Measurements from ENCODE around the gene UMPS. TPM values are rescaled to one million over a fixed set of nuclear protein-coding genes. Genes with fewer than 3 reads are reported as not detected.
A peak's percentile ranks its signal among the peaks of the same experiment; 100 is the strongest.

Gene UMPS
- total RNA-seq, 4 donors from 2014 or later: 13.4 to 19.9 (median 15.8) TPM

DNA sequence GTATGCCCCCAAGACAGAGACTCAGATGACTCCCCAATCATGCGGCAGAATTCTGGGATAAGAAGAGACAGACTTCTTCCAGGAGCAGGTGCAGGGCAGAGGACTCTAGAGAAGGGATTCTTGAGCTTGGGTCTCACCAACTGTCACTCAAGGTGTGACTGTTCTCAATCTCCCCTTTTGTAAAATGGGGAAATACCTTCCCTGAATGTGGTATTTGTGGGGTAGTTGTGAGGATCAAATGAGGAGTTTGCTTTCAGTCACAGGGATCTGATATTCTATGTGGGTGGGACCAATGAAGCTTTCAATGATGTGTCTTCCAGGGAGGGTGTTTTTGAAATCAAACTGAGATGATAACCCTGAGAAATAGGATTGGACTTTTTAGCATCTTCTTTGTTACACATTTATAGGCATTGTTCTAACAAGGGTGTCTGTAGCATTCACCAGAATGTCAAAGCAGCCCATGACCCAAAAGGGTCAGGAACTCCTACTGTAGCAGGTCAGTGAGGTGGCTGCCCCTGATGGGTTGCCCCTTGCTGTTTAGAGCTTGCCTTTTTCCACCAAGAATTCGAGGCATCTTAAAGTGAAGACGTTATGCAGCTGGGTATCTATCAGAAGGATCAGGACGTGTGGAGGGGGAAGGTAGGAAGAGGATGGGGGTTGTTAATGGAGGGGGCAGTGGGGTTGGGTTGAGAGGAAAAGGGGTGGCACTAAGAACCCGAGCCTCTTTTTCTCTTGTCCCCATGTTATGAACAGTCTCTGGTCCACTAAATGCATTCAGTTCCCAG is 28.8 kb downstream of the UMPS start:
- H3K4me3 ChIP-seq (ENCODE audit: low read depth, poor library complexity, severe bottlenecking): no peak overlapping the region
- intact Hi-C loops (cut with DNase I; ENCODE audit: low total_unique reads): no loop called here
- DNase-seq (ENCODE audit: low spot score in 2 of 2): peak in 1 of 2 donors; percentile 34
- 72 to 79% methylated on average over 5 of the region's 5 CpGs for WGBS, 2 donors
- TF ChIP-seq, protein P1, sequence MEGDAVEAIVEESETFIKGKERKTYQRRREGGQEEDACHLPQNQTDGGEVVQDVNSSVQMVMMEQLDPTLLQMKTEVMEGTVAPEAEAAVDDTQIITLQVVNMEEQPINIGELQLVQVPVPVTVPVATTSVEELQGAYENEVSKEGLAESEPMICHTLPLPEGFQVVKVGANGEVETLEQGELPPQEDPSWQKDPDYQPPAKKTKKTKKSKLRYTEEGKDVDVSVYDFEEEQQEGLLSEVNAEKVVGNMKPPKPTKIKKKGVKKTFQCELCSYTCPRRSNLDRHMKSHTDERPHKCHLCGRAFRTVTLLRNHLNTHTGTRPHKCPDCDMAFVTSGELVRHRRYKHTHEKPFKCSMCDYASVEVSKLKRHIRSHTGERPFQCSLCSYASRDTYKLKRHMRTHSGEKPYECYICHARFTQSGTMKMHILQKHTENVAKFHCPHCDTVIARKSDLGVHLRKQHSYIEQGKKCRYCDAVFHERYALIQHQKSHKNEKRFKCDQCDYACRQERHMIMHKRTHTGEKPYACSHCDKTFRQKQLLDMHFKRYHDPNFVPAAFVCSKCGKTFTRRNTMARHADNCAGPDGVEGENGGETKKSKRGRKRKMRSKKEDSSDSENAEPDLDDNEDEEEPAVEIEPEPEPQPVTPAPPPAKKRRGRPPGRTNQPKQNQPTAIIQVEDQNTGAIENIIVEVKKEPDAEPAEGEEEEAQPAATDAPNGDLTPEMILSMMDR (IDR thresholded peaks at IDR 0.05): no peak
- no peak for TF ChIP-seq POLR2A (IDR thresholded peaks at IDR 0.05)

DNA sequence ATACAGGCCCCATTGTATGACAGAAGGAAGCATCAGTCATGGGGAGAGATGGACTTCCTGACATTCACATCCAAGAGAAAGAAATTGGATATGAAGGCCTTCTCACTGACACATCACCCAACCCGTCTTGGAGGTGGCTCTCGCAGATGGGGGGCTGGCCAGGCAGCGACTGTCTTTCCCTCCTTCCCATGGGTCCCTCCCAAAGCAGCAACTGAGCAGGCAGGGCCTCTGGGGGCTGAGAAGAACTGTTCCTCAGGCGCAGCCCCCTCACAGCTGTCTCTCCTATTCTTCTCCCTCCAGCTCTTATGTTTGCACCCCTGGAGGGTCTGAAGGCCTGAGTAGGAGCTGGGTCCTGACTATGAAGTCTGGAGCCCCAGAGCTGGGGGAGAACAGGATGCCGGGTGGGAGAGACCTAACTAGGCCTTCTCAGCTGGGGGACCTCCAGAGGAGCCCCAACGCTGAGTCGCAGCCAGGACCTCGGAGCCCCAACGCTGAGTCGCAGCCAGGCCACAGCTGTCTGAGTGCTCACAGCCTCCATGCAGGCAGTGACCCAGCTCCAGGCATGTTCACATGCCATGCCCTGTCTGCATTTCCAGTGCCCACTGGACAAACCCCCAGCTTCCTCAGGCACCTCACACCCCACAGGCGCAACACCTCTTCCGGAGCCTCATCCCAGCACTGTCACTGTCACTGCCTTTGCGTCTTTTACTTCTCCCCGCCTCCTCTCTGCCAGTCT is 29.6 kb downstream of the UMPS start:
- DNase-seq (ENCODE audit: low spot score in 2 of 2): peak in 1 of 2 donors; percentile 79
- no peak overlapping the region for H3K4me3 ChIP-seq (ENCODE audit: low read depth, poor library complexity, severe bottlenecking)
- WGBS, 2 donors: 76 to 86% methylated on average over 13 to 14 of the region's 14 CpGs
- intact Hi-C loops (cut with DNase I; ENCODE audit: low total_unique reads): loop anchor here (2.0 kb wide), 1 partner anchor 143 kb away; no protein-coding TSS in a partner anchor
- no peak for TF ChIP-seq POLR2A (IDR thresholded peaks at IDR 0.05)
- TF ChIP-seq, protein P1 (IDR thresholded peaks at IDR 0.05): no peak

DNA sequence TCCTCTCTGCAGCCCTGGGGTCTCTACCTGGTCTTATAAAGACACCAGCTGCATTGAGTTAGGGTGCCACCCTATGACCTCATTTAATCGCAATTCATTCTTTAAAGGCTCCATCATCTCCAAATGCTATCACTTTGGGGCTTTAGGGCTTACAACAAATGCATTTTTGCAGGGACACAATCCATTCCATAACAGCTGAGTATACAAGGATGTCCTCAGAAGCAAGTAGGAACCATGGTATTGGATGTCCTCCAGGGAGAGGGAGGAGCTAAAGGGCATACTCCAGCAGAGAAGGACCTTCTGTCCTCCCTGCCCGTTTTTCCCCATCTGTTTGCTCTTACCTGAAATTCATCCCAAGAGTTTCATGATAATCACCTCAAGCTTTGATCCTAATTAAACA is 30.3 kb downstream of the UMPS start:
- no peak for DNase-seq (ENCODE audit: low spot score in 2 of 2)
- no peak overlapping the region for H3K4me3 ChIP-seq (ENCODE audit: low read depth, poor library complexity, severe bottlenecking)
- intact Hi-C loops (cut with DNase I; ENCODE audit: low total_unique reads): loop anchor here (2.0 kb wide), 1 partner anchor 142 kb away; no protein-coding TSS in a partner anchor
- WGBS, 2 donors: 42% methylated on average over 2 of the region's 2 CpGs
- TF ChIP-seq, protein P1 (IDR thresholded peaks at IDR 0.05): no peak
- TF ChIP-seq POLR2A (IDR thresholded peaks at IDR 0.05): no peak

DNA sequence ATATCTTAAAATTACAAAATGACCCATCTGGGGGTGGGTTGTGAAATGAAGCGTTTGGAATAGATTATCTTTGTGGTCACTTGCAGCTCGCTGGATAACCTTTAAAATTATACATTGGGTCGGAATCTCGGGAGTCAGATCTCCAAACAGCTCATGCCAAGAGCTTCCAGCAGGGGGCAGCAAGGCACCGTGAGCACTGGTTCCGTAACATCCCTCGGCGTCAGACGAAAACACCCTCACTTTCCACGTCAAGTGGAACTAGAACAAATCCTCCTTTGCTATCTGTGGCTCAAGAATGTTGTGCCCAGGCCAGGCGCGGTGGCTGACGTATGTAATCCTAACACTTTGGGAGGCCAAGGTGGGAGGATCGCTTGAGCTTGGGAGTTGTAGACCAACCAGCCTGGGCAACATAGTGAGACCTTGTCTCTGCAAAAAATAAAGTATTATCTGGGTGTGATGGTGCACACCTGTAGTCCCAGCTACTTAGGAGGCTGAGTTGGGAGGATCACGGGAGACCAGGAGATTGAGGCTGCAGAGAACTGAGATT is 31.1 kb downstream of the UMPS start:
- no peak for TF ChIP-seq POLR2A (IDR thresholded peaks at IDR 0.05)
- TF ChIP-seq, protein P1 (IDR thresholded peaks at IDR 0.05): peak in 1 of 3 donors; percentile 85
- intact Hi-C loops (cut with DNase I; ENCODE audit: low total_unique reads): loop anchor here (2.0 kb wide), 1 partner anchor 141 kb away; no protein-coding TSS in a partner anchor
- H3K4me3 ChIP-seq (ENCODE audit: low read depth, poor library complexity, severe bottlenecking): no peak overlapping the region
- 6 to 8% methylated on average over 15 of the region's 15 CpGs for WGBS, 2 donors
- peak; percentile 89 to 98 for DNase-seq (ENCODE audit: low spot score in 2 of 2)

DNA sequence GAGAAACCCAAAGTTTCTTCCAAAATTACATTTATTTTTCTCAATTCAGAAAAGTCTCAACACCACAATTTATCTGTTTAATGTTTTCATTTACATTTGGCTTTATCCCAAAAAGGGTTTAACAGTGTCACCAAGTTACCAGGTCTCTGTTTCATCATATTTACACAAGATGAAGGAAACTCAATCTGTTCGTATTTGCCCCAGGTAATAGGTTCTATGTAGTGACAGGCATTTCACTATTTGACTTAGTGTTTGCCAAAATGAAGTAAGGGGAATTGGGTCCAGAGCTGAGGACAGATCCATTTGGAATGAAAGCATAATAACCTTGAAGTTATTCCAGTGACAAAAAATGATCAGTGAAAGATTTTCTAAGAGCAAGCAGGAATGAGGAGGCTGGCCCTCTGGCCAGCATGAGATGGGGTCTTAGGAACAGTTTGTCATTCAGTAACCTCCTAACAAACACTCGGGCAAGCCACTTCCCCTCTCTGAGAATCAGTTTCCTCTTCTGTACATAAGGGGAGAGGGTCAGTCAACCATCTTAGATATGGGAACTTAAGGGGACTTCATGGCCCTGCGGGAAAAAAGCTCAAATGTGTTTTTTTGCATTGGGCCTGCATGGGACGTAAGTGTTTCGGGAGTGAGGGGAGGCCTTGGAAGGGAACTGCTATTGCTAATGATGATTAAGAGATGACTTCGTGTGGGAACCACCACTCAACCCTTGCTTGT is 31.8 kb downstream of the UMPS start:
- intact Hi-C loops (cut with DNase I; ENCODE audit: low total_unique reads): loop anchor here (2.0 kb wide), 1 partner anchor 141 kb away; no protein-coding TSS in a partner anchor
- no peak for TF ChIP-seq POLR2A (IDR thresholded peaks at IDR 0.05)
- TF ChIP-seq, protein P1 (IDR thresholded peaks at IDR 0.05): no peak
- no peak overlapping the region for H3K4me3 ChIP-seq (ENCODE audit: low read depth, poor library complexity, severe bottlenecking)
- WGBS, 2 donors: 68 to 73% methylated on average over 6 of the region's 6 CpGs
- peak in 1 of 2 donors; percentile 60 for DNase-seq (ENCODE audit: low spot score in 2 of 2)
